Lower leg skin (tissue), 4 donors: ENCODE data around the gene SH2D3C. TPM values are rescaled to one million over a fixed set of nuclear protein-coding genes. Genes with fewer than 3 reads are reported as not detected.

Experiments
- DNase-seq, 2 donors: peaks; one replicate each; pipeline ENCODE4 v3.0.0-alpha.2; 2019; ENCODE audit warnings: low spot score in 2 of 2
- H3K4me3 ChIP-seq: fragments of 200-600 bp; sonication (generic); 2 replicates; pipeline ENCODE4 v1.5.1; 2017; ENCODE audit warnings: mild to moderate bottlenecking, low read depth; ENCODE audit not compliant: poor library complexity, severe bottlenecking
- POLR2A ChIP-seq, 2 donors: fragments of 450-650 bp; IDR thresholded peaks; one replicate each; pipeline ENCODE4 v1.6.1; 2016 to 2017; ENCODE audit warnings: antibody characterized with exemption in 2 of 2, mild to moderate bottlenecking in 1 of 2, moderate library complexity in 1 of 2
- WGBS, 2 donors: methylation state at CpG; one replicate each; pipeline ENCODE4 v1.1.5; 2018; 5-methylcytosine and 5-hydroxymethylcytosine counted together
- intact Hi-C: fragments of 100-400 bp; cut with DNase I; formaldehyde crosslinking; loops from one replicate; pipeline ENCODE4 v1.15.0; 2023; ENCODE audit warnings: low total_unique reads
- total RNA-seq, 4 donors: library from RNA; depleted of rRNA; stranded (reverse); fragments of >200 nt; gene quantifications; one replicate each; pipeline ENCODE4 v1.1.0, GENCODE V29; 2016
- TF ChIP-seq, protein P1 (sequence below), 3 donors: fragments of 450-650 bp; IDR thresholded peaks; one replicate each; pipeline ENCODE4 v1.5.1; 2016; ENCODE audit warnings: antibody characterized with exemption in 3 of 3, mild to moderate bottlenecking in 3 of 3, moderate library complexity in 2 of 3

Gene SH2D3C
- total RNA-seq, 4 donors from 2014 or later, result 1.9 to 8.5 (median 5.3) TPM

DNA sequence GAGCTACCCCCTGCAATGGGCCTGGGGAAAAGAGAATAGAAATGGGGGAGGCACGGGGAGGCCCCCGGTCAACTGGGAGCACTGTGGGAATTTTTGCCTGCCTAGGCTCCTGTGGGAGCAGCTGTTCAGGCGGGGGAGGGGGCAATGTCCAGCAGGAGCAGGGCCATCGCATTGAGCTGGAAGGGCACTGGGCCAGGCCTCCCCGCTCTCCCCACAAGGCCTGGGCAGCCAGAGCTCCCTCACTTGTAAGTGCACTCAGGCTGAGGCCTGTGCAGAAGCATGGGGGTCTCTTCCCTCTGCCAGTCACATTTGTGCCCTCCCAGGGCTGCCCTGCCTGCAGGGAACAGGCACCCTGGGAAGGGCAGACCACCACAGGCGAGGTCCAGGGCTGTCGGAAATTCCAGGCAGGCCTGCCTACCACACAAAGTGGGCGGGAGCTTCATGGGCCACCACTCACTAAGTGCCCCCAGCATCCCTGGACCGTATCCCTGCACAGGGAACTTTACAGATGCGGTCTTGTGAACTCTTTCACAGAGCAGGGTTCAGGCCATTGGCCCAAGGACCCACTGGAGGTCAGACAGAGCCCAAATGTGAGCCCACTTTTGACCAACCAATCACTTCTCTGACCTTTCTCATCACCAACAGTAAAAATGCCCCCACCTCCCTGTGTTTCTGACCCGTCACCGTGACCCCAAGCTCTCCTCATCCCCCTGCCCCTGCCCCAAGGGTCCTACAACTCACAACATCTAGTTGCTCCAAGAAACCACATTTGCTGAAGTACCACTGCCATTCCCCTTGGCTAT, 72.7 kb downstream of the SH2D3C start:
- intact Hi-C loops, result no loop called here
- 83 to 90% methylated on average over 11 to 12 of the region's 12 CpGs for WGBS, 2 donors

DNA sequence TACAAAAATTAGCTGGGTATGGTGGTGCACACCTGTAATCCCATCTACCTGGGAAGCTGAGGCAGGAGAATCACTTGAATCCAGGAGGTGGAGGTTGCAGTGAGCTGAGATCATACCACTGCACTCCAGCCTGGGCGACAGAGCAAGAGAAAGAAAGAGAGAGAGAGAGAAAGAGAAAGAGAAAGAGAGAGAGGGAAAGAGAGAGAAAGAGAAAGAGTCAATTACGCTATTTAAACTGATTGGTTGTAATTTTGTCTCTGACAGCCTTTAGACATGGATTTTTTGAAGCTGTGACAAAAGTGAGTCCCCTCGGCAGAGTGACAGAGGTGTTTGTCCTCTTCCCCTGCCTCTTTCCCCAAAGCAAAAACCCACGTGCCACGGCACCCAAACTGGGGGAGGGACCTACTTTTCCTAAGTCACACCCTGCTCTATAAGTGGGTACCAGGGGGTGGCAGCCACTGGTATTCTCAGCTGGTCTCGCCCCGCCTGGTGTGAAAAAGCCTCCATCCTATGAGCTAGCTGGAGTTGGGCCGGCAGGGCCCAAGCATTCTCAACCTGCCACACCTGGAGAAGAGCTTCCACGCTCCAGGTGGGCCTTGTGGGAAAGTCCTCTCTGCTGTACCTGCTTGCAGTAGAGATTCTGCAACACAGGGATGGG, 75.0 kb downstream of the SH2D3C start:
- intact Hi-C loops, result no loop called here
- TF ChIP-seq, protein P1, sequence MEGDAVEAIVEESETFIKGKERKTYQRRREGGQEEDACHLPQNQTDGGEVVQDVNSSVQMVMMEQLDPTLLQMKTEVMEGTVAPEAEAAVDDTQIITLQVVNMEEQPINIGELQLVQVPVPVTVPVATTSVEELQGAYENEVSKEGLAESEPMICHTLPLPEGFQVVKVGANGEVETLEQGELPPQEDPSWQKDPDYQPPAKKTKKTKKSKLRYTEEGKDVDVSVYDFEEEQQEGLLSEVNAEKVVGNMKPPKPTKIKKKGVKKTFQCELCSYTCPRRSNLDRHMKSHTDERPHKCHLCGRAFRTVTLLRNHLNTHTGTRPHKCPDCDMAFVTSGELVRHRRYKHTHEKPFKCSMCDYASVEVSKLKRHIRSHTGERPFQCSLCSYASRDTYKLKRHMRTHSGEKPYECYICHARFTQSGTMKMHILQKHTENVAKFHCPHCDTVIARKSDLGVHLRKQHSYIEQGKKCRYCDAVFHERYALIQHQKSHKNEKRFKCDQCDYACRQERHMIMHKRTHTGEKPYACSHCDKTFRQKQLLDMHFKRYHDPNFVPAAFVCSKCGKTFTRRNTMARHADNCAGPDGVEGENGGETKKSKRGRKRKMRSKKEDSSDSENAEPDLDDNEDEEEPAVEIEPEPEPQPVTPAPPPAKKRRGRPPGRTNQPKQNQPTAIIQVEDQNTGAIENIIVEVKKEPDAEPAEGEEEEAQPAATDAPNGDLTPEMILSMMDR (IDR thresholded peaks at IDR 0.05), result no peak
- TF ChIP-seq POLR2A (IDR thresholded peaks at IDR 0.05), result no peak

More for the DNA sequence above, 72.7 kb downstream of the SH2D3C start:
- no peak for DNase-seq
- no peak overlapping the region for H3K4me3 ChIP-seq
- TF ChIP-seq, protein P1 (IDR thresholded peaks at IDR 0.05), result no peak
- no peak for TF ChIP-seq POLR2A (IDR thresholded peaks at IDR 0.05)

DNA sequence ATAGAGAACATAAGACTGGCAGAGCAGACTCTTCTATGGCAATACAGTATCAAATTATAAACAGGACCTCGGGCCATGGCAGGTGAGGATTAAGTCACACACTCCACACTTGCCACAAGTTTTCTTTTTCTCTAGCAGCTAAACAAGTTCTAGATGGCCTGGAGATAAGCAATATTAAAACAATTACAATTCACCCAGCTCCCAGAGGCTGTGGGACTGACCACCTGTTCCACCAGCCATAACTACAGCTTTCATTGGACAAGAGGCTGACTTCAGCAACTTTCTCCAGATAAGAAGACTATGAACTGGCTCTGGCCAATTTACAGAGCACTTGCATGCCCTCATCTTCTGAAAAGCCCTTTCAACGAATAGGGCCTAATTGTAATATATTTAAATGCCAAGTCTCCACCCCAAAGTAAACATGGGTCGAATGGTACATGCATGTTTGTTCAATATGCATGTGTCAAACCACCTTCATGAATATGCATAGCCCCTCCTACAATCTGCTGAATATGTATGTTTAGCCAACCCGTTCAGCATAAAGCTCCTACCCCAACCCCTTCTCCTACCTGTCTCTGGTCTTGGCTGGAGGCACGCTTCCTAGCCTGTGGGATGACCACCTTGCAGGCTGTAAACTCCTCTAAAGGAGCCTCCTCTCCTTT, 77.7 kb downstream of the SH2D3C start:
- H3K4me3 ChIP-seq, result no peak overlapping the region
- intact Hi-C loops, result no loop called here
- TF ChIP-seq, protein P1 (IDR thresholded peaks at IDR 0.05), result no peak
- no peak for TF ChIP-seq POLR2A (IDR thresholded peaks at IDR 0.05)
- 77 to 82% methylated on average over 5 of the region's 5 CpGs for WGBS, 2 donors
- DNase-seq, result no peak

More for the DNA sequence above, 75.0 kb downstream of the SH2D3C start:
- DNase-seq, result no peak
- 77 to 78% methylated on average over 9 of the region's 9 CpGs for WGBS, 2 donors
- H3K4me3 ChIP-seq, result no peak overlapping the region

DNA sequence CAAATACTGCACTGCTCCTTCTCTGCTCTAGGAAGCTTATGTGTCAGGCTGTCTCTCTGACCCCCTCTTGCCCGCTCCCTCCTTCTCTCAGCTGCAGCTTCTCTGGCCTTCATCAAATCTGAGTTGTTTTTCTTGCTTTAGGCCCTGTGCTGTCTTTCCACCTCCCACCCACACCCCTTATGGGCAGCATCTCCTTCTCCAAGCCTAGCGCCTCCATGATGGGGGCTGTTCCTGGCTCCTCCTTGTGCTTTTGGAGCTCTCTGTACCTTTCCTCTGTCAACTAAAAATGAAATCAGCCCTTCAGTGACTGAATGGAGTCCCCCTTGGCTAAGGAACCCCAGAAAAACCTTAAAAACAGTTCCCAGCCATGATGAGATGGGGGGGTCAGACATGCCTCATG, 78.3 kb downstream of the SH2D3C start:
- 94% methylated on average over 2 of the region's 2 CpGs for WGBS, 2 donors
- no peak for DNase-seq
- intact Hi-C loops, result no loop called here
- no peak overlapping the region for H3K4me3 ChIP-seq
- no peak for TF ChIP-seq POLR2A (IDR thresholded peaks at IDR 0.05)
- TF ChIP-seq, protein P1 (IDR thresholded peaks at IDR 0.05), result no peak

DNA sequence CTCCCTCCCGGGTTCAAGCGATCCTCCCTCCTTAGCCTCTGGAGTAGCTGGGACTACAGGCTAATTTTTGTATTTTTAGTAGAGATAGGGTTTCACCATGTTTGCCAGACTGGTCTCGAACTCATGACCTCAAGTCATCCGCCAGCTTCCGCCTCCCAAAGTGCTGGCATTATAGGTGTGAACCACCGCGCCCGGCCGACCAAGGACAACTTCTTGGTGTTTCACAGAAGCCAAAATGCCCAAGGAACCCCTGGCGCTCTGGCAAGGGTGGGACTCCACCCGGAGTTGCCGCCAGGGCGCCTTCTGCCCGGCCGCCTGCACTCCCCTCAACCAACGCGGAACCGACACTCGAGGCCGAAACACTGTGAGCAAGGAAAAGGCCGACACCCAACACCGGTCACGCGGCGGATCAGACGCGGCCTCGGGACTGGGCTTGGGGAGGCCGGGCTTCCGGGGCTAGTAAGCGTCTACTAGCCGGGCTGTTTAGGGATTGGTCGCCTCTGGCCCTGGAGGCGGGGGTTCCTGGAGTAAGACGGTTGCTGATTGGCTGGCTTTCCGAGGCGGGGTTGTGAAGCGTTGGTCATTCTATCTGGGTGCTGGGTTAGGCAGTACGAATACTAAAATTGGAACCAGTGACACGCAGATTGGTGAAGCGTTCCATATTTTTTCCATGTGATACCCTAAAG, 79.3 kb downstream of the SH2D3C start:
- intact Hi-C loops, result no loop called here
- DNase-seq, result peak; percentile 98 to 99
- H3K4me3 ChIP-seq, result no peak overlapping the region
- 8 to 17% methylated on average over 32 to 41 of the region's 41 CpGs for WGBS, 2 donors
- no peak for TF ChIP-seq POLR2A (IDR thresholded peaks at IDR 0.05)
- TF ChIP-seq, protein P1 (IDR thresholded peaks at IDR 0.05), result no peak
